Panc1 (cell line): ENCODE data around the gene ALDH1L2. TPM values are rescaled to one million over a fixed set of nuclear protein-coding genes. Genes with fewer than 3 reads are reported as not detected.
A peak's percentile ranks its signal among the peaks of the same experiment; 100 is the strongest.

ENCODE experiments used
- ATAC-seq: fragments of 200-7000 bp; cut with Tn5 transposase; 2 replicates; pipeline ENCODE4 v1.9.1; 2020; ENCODE audit warnings: mild to moderate bottlenecking, moderate library complexity
- BruUV-seq: library from RNA; stranded (reverse); fragments of 400-500 nt; replicated peaks from 2 replicates; lab custom pipeline; 2021; lab: Mats Ljungman, UMichigan
- CTCF ChIA-PET: fragments of 300-600 bp; sonication (Branson Sonifier 250); formaldehyde crosslinking; loops from one replicate; lab custom pipeline; 2022; ENCODE audit warnings: antibody characterized with exemption; lab: Charles Lee
- POLR2A ChIA-PET: fragments of 300-600 bp; sonication (Branson Sonifier 250); formaldehyde crosslinking; loops from one replicate; lab custom pipeline; 2022; ENCODE audit warnings: antibody characterized with exemption; lab: Charles Lee
- DNase-seq: peaks from one replicate; pipeline ENCODE4 v3.0.0-alpha.2; 2010; ENCODE audit warnings: low read depth, low spot score
- H3K27ac ChIP-seq: 2 replicates; pipeline ENCODE4 v1.5.1; 2011; ENCODE audit warnings: mild to moderate bottlenecking, low read length, inconsistent platforms
- H3K27me3 ChIP-seq: fragments of 200-500 bp; sonication (Bioruptor generic); 2 replicates; pipeline ENCODE4 v1.6.0; 2014; ENCODE audit warnings: low read length, inconsistent platforms; ENCODE audit not compliant: control insufficient read depth, insufficient read depth
- H3K36me3 ChIP-seq: fragments of 200-500 bp; sonication (Bioruptor generic); 2 replicates; pipeline ENCODE4 v1.5.1; 2014; ENCODE audit warnings: inconsistent platforms, mild to moderate bottlenecking, low read length, moderate library complexity; ENCODE audit not compliant: control insufficient read depth, insufficient read depth
- H3K4me1 ChIP-seq: 2 replicates; pipeline ENCODE4 v1.5.1; 2011; ENCODE audit warnings: inconsistent platforms, mild to moderate bottlenecking, low read length, moderate library complexity; ENCODE audit not compliant: control insufficient read depth, insufficient read depth
- H3K4me3 ChIP-seq, 2 experiments: 2 replicates each; pipeline ENCODE4 v1.5.1; 2011 to 2012; ENCODE audit warnings: low read depth in 2 of 2, low read length in 2 of 2, mild to moderate bottlenecking in 2 of 2, inconsistent platforms in 1 of 2, moderate library complexity in 1 of 2
- H3K9me3 ChIP-seq: fragments of 200-500 bp; sonication (Bioruptor generic); 2 replicates; pipeline ENCODE4 v1.5.1; 2014; ENCODE audit warnings: low read depth, mild to moderate bottlenecking, inconsistent platforms, low read length, moderate library complexity; ENCODE audit not compliant: control insufficient read depth, insufficient read depth
- CTCF ChIP-seq: fragments of 450-650 bp; IDR thresholded peaks from 2 replicates; pipeline ENCODE4 v1.5.1; 2017; ENCODE audit warnings: mild to moderate bottlenecking
- POLR2AphosphoS5 ChIP-seq: IDR thresholded peaks from 2 replicates; pipeline ENCODE4 v1.6.1; 2012; ENCODE audit warnings: mild to moderate bottlenecking, low read depth, low read length, moderate library complexity
- REST ChIP-seq, 2 experiments: IDR thresholded peaks; 2 replicates each; pipeline ENCODE4 v1.6.1; 2011 to 2012; ENCODE audit warnings: low read depth in 2 of 2, control low read depth in 1 of 2, low read length in 1 of 2, mild to moderate bottlenecking in 1 of 2, moderate library complexity in 1 of 2; ENCODE audit not compliant: insufficient read depth in 1 of 2
- SIN3A ChIP-seq: IDR thresholded peaks from 2 replicates; pipeline ENCODE4 v1.6.1; 2012; ENCODE audit warnings: low read depth, mild to moderate bottlenecking, low read length, moderate library complexity, borderline replicate concordance; ENCODE audit not compliant: insufficient read depth
- TCF7L2 ChIP-seq: IDR thresholded peaks from 2 replicates; pipeline ENCODE4 v1.6.1; 2011; ENCODE audit warnings: mild to moderate bottlenecking, low read depth, low read length, inconsistent platforms
- in situ Hi-C: cut with HindIII; loops from 2 replicates; pipeline ENCODE4 v1.10.0; 2016; ENCODE audit warnings: low sequenced_read_pairs, low pct_unique_long_range_greater_than_20kb
- intact Hi-C: fragments of 100-400 bp; cut with micrococcal nuclease; formaldehyde crosslinking; loops from one replicate; pipeline ENCODE4 v1.10.0; 2022; ENCODE audit not compliant: unreplicated experiment
- total RNA-seq: library from RNA; stranded (reverse); gene quantifications from one replicate; pipeline ENCODE4 v1.2.1, GENCODE V29; 2021; ENCODE audit not compliant: unreplicated experiment

Gene ALDH1L2
- total RNA-seq, 1 experiment from 2014 or later, result 2.2 TPM

GRCh38 chr12:105110851-105111250, 26.6 kb upstream of the ALDH1L2 start:
- Histone ChIP-seq H3K4me3 (no peak overlapping the region), H3K27me3 (no peaks in the 10 kb centered on the region), H3K9me3 (no peaks in the 10 kb centered on the region), H3K4me1 (peaks cover 6% of the 10 kb centered on the region; the same call in 1 of the 2 replicates), H3K36me3 (peaks cover 32% of the 10 kb centered on the region), H3K27ac (peak overlapping the region; percentile 7; the same call in 1 of the 2 replicates)
- BruUV-seq, result no TSS peak
- TF ChIP-seq CTCF, result no peak
- TF ChIP-seq REST (IDR thresholded peaks at IDR 0.05; ENCODE audit: insufficient read depth in 1 of 2, low read depth in 2 of 2, low read length in 1 of 2), result no peak
- TF ChIP-seq TCF7L2, result no peak
- TF ChIP-seq SIN3A, result no peak
- TF ChIP-seq POLR2AphosphoS5, result no peak
- in situ Hi-C loops (no loop called here), intact Hi-C loops (no loop called here)
- CTCF ChIA-PET, result no interaction called here
- POLR2A ChIA-PET, result no interaction called here
- ATAC-seq (no peak), DNase-seq (no peak)

GRCh38 chr12:105109465-105110212, 25.4 kb upstream of the ALDH1L2 start:
- intact Hi-C loops, result no loop called here
- no peak for DNase-seq
- no peaks in the 10 kb centered on the region for H3K9me3 ChIP-seq
- TF ChIP-seq POLR2AphosphoS5 (no peak), CTCF (no peak), TCF7L2 (no peak)
- in situ Hi-C loops, result no loop called here
- peak overlapping the region; percentile 78 to 92 for H3K4me3 ChIP-seq
- no TSS peak for BruUV-seq
- ATAC-seq, result no peak
- H3K27ac ChIP-seq, result peak overlapping the region; percentile 90
- H3K36me3 ChIP-seq, result peaks cover 20% of the 10 kb centered on the region
- H3K4me1 ChIP-seq, result peaks cover 6% of the 10 kb centered on the region; the same call in 1 of the 2 replicates
- ChIA-PET POLR2A (no interaction called here), CTCF (interaction anchor here (0.6 kb wide), 1 partner anchor 277 kb away, joined by 7 read pairs; no protein-coding TSS in a partner anchor)
- H3K27me3 ChIP-seq, result no peaks in the 10 kb centered on the region
